Measurements from ENCODE around the gene SPATA9. TPM values are rescaled to one million over a fixed set of nuclear protein-coding genes. Genes with fewer than 3 reads are reported as not detected.

SPATA9 gene
- polyA plus RNA-seq, 1 experiment: 0.53 TPM

GRCh38 chr5:95609711-95610110 lies 73.1 kb downstream of the SPATA9 start:
- no peak overlapping the region for H3K4me3 ChIP-seq (ENCODE audit: low read depth, low read length)
- CTCF ChIA-PET: interaction anchor here (0.9 kb wide), 1 partner anchor 11 kb away, joined by 3 read pairs; no protein-coding TSS in a partner anchor
- H3K27me3 ChIP-seq (ENCODE audit: control insufficient read depth, insufficient read depth, low read length): no peaks in the 10 kb centered on the region
- POLR2A ChIA-PET: no interaction called here
- no peak for TF ChIP-seq CTCF (IDR thresholded peaks at IDR 0.05; ENCODE audit: insufficient read depth, low read depth, low read length)
- H3K36me3 ChIP-seq (ENCODE audit: control insufficient read depth, insufficient read depth, low read length): no peaks in the 10 kb centered on the region
- DNase-seq (ENCODE audit: low read depth): no peak

Other genes starting within 250 kb of the SPATA9 start
- 31.6 and 66.3 TPM in 2 replicates for gene SKIC3, start 128.0 kb downstream of the SPATA9 start, polyA plus RNA-seq (2011; rRNA removed)
- 8.0 and 14.2 TPM in 2 replicates for gene ARSK, start 127.9 kb downstream of the SPATA9 start, polyA plus RNA-seq (2011; rRNA removed)
- gene GPR150, start 62.9 kb downstream of the SPATA9 start, polyA plus RNA-seq (2011; rRNA removed): 0.18 and 0.25 TPM in 2 replicates
- gene RFESD, start 36.2 kb downstream of the SPATA9 start, polyA plus RNA-seq (2011; rRNA removed): 1.1 and 1.9 TPM in 2 replicates
- gene RHOBTB3, start 48.3 kb upstream of the SPATA9 start, polyA plus RNA-seq (2011; rRNA removed): 288 and 320 TPM in 2 replicates
- gene GLRX, start 139.7 kb upstream of the SPATA9 start, polyA plus RNA-seq (2011; rRNA removed): 295 and 431 TPM in 2 replicates

Data from BJ (cell line).